ENCODE data around the gene TSHB. TPM values are rescaled to one million over a fixed set of nuclear protein-coding genes. Genes with fewer than 3 reads are reported as not detected.
A peak's percentile ranks its signal among the peaks of the same experiment; 100 is the strongest.

Gene TSHB
- total RNA-seq, 4 donors from 2014 or later, result not detected

DNA sequence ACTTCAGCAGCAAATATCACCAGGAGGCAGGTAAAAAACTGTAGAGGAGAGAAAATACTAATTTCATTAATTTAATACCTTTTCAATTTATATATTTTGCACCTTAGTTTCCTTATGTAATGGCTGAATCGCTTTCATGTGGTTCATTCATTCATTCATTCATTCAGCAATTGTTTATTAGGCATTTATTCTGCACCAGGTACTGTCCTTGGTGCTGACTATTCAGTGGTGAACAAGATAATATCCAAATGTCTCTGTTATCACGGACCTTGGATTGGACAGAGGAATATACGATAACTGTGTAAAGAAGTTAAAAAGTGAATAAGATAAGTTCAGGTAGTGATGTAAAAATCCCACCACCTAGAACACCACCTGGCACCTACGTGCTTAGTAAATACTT, 30.9 kb downstream of the TSHB start:
- 61% methylated on average over 4 of the region's 4 CpGs for WGBS
- H3K27ac ChIP-seq, result no peak overlapping the region
- DNase-seq (ENCODE audit: low spot score in 2 of 2), result no peak
- H3K27me3 ChIP-seq, result no peaks in the 10 kb centered on the region
- peaks cover 11% of the 10 kb centered on the region for H3K4me1 ChIP-seq
- TF ChIP-seq EP300 (IDR thresholded peaks at IDR 0.05) (no peak), POLR2AphosphoS5 (IDR thresholded peaks at IDR 0.05) (no peak), POLR2A (IDR thresholded peaks at IDR 0.05) (no peak)
- TF ChIP-seq, protein P1, sequence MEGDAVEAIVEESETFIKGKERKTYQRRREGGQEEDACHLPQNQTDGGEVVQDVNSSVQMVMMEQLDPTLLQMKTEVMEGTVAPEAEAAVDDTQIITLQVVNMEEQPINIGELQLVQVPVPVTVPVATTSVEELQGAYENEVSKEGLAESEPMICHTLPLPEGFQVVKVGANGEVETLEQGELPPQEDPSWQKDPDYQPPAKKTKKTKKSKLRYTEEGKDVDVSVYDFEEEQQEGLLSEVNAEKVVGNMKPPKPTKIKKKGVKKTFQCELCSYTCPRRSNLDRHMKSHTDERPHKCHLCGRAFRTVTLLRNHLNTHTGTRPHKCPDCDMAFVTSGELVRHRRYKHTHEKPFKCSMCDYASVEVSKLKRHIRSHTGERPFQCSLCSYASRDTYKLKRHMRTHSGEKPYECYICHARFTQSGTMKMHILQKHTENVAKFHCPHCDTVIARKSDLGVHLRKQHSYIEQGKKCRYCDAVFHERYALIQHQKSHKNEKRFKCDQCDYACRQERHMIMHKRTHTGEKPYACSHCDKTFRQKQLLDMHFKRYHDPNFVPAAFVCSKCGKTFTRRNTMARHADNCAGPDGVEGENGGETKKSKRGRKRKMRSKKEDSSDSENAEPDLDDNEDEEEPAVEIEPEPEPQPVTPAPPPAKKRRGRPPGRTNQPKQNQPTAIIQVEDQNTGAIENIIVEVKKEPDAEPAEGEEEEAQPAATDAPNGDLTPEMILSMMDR (IDR thresholded peaks at IDR 0.05), result no peak
- no peak overlapping the region for H3K4me3 ChIP-seq
- H3K36me3 ChIP-seq, result no peaks in the 10 kb centered on the region
- no peaks in the 10 kb centered on the region for H3K9me3 ChIP-seq

DNA sequence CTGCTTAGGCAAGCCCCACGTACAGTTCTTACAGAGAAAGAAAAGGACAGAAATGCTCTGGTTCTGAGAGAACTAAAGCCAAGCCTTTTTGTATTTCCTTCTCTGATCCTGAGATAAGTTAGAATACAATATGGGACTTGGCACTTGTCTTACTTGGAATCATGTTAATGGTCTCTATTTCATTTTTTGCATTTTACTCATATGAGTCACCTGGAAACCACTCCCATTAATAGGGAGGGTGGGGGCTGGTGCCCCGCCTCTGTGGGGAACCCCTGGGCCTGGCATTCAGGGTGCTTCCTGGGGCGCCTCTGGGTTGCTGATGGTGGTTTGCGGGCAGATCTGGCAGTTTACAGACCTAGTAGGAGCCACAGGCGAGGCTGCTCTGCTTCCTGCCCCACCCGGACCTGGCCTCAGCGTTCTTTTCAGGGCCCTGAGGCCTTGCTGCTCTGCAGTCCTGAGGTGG, 32.9 kb downstream of the TSHB start:
- WGBS, result 21% methylated on average over 7 of the region's 7 CpGs
- Histone ChIP-seq H3K36me3 (no peaks in the 10 kb centered on the region), H3K9me3 (no peaks in the 10 kb centered on the region), H3K27me3 (no peaks in the 10 kb centered on the region), H3K4me3 (no peak overlapping the region), H3K27ac (peak overlapping the region; percentile 36), H3K4me1 (peaks cover 16% of the 10 kb centered on the region)
- TF ChIP-seq POLR2A (IDR thresholded peaks at IDR 0.05), result no peak
- TF ChIP-seq EP300 (IDR thresholded peaks at IDR 0.05), result no peak
- no peak for TF ChIP-seq POLR2AphosphoS5 (IDR thresholded peaks at IDR 0.05)
- TF ChIP-seq, protein P1 (IDR thresholded peaks at IDR 0.05), result no peak
- DNase-seq (ENCODE audit: low spot score in 2 of 2), result peak in 1 of 2 donors; percentile 75

DNA sequence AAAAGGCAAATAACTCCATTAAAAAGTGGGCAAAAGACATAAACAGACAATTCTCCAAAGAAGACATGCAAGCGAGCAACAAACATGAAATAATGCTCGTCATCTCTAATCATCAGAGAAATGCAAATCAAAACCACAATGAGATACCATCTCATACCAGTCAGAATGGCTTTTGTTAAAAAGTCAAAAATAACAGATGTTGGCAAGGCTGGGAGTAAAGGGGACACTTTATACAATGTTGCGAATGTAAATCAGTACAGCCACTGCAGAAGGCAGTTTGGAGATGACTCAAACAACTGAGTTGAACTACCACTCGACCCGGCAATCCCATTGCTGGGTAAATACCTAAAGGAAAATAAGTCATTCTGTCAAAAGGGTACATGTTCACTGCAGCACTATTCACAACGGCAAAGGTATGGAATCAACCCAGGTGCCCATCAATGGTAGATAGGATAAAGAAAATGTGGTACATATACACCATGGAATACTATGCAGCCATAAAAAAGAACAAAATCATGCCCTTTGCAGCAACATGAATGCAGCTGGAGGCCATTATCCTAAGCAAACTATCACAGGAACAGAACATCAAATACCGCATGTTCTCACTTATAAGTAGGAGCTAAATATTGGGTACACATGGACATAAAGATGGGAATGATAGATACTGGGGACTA, 33.7 kb downstream of the TSHB start:
- 71% methylated on average over 7 of the region's 7 CpGs for WGBS
- peak overlapping the region; percentile 36 for H3K27ac ChIP-seq
- no peak for DNase-seq (ENCODE audit: low spot score in 2 of 2)
- H3K4me3 ChIP-seq, result no peak overlapping the region
- H3K36me3 ChIP-seq, result no peaks in the 10 kb centered on the region
- peaks cover 23% of the 10 kb centered on the region for H3K4me1 ChIP-seq
- H3K27me3 ChIP-seq, result no peaks in the 10 kb centered on the region
- TF ChIP-seq POLR2A (IDR thresholded peaks at IDR 0.05), result no peak
- TF ChIP-seq, protein P1 (IDR thresholded peaks at IDR 0.05), result no peak
- TF ChIP-seq POLR2AphosphoS5 (IDR thresholded peaks at IDR 0.05), result no peak
- TF ChIP-seq EP300 (IDR thresholded peaks at IDR 0.05), result no peak
- no peaks in the 10 kb centered on the region for H3K9me3 ChIP-seq

DNA sequence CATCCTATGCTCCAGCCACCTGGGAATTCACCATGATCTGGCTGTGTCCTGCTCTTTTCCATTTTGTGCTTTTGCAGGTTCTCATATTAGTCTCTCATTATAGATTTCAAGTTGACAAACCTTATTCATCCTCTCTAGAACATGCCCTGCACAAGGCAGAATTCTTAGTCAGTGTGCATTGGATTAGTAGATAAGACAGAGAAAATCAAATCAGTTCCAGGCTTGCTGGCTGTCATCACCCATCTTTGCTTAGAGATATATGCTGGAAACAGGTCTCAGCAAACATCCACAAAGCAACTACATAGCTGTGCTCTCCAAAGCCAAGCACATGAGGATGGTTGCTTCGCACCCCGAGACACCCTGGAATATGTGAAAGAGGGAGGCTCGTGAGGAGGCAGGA, 34.8 kb downstream of the TSHB start:
- no peak for DNase-seq (ENCODE audit: low spot score in 2 of 2)
- Histone ChIP-seq H3K4me3 (no peak overlapping the region), H3K27me3 (no peaks in the 10 kb centered on the region), H3K27ac (no peak overlapping the region), H3K36me3 (no peaks in the 10 kb centered on the region), H3K4me1 (peaks cover 30% of the 10 kb centered on the region), H3K9me3 (no peaks in the 10 kb centered on the region)
- 58% methylated on average over 3 of the region's 3 CpGs for WGBS
- TF ChIP-seq EP300 (IDR thresholded peaks at IDR 0.05), result no peak
- TF ChIP-seq POLR2AphosphoS5 (IDR thresholded peaks at IDR 0.05), result no peak
- TF ChIP-seq, protein P1 (IDR thresholded peaks at IDR 0.05), result no peak
- no peak for TF ChIP-seq POLR2A (IDR thresholded peaks at IDR 0.05)

DNA sequence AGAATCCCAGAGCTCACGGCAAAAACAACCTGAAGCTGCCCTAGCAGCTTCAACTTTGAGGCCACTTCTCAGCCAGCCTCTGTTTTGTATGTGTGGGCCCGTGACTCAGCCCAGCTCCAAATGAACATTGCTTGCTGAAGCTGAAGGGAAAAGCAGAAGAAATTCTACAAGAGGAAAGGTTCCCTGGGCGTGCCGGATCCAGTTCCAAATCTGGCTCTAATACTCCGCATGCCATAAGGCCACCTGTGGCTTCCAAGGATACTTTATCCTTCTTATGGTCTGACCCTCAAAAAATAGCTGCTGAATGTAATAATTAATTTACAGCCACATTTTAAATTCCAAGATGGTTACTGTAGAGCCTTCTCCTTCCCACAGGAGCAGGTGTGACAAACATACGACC, 35.4 kb downstream of the TSHB start:
- H3K4me3 ChIP-seq, result no peak overlapping the region
- H3K36me3 ChIP-seq, result no peaks in the 10 kb centered on the region
- no peak for DNase-seq (ENCODE audit: low spot score in 2 of 2)
- H3K4me1 ChIP-seq, result peaks cover 34% of the 10 kb centered on the region
- H3K27ac ChIP-seq, result no peak overlapping the region
- 57% methylated on average over 6 of the region's 6 CpGs for WGBS
- no peaks in the 10 kb centered on the region for H3K27me3 ChIP-seq
- no peak for TF ChIP-seq POLR2A (IDR thresholded peaks at IDR 0.05)
- no peaks in the 10 kb centered on the region for H3K9me3 ChIP-seq

Measured in suprapubic skin (tissue), 4 donors.